Vagina (tissue), 2 donors: ENCODE measurements around the gene EVL.

Experiments used
- POLR2A ChIP-seq, 2 donors: fragments of 450-650 bp; IDR thresholded peaks; one replicate each; pipeline ENCODE4 v1.6.1; 2017; ENCODE audit warnings: antibody characterized with exemption in 2 of 2, mild to moderate bottlenecking in 2 of 2, moderate library complexity in 2 of 2
- POLR2AphosphoS5 ChIP-seq, 2 donors: sonication (generic); formaldehyde crosslinking; IDR thresholded peaks; one replicate each; pipeline ENCODE4 v1.9.0; 2017; ENCODE audit warnings: antibody characterized with exemption in 2 of 2, mild to moderate bottlenecking in 2 of 2, low read depth in 1 of 2; ENCODE audit not compliant: insufficient read depth in 1 of 2
- TF ChIP-seq, protein P1 (sequence below), 3 experiments: fragments of 450-650 bp in 2 of 3; fragments of 200-600 bp in 1 of 3; sonication (generic) in 1 of 3; IDR thresholded peaks; one replicate each; pipeline ENCODE4 v1.5.1; 2017 to 2019; ENCODE audit warnings: antibody characterized with exemption in 3 of 3, mild to moderate bottlenecking in 2 of 3, moderate library complexity in 2 of 3

DNA sequence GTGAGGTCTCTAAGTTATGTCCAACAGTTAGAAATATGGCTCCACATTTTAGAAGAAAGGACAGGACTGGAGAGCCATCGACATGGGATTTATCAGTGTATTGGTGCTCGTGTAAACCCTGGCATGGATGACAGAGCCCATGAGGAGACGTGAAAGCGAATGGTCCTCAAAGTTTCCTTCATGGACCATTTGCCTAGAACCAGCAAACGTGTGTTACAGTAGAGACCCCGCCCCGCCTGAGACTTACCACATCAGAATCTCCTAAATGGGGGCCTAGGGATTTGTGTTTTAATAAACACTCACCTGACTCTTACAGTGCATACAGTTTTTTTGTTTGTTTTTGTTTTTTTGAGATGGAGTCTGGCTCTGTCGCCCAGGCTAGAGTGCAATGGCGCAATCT lies 12.2 kb downstream of the EVL start:
- no peak for TF ChIP-seq POLR2A (IDR thresholded peaks at IDR 0.05)
- TF ChIP-seq, protein P1, sequence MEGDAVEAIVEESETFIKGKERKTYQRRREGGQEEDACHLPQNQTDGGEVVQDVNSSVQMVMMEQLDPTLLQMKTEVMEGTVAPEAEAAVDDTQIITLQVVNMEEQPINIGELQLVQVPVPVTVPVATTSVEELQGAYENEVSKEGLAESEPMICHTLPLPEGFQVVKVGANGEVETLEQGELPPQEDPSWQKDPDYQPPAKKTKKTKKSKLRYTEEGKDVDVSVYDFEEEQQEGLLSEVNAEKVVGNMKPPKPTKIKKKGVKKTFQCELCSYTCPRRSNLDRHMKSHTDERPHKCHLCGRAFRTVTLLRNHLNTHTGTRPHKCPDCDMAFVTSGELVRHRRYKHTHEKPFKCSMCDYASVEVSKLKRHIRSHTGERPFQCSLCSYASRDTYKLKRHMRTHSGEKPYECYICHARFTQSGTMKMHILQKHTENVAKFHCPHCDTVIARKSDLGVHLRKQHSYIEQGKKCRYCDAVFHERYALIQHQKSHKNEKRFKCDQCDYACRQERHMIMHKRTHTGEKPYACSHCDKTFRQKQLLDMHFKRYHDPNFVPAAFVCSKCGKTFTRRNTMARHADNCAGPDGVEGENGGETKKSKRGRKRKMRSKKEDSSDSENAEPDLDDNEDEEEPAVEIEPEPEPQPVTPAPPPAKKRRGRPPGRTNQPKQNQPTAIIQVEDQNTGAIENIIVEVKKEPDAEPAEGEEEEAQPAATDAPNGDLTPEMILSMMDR (IDR thresholded peaks at IDR 0.05) = no peak
- TF ChIP-seq POLR2AphosphoS5 (IDR thresholded peaks at IDR 0.05; ENCODE audit: insufficient read depth in 1 of 2, low read depth in 1 of 2) = no peak
